ENCODE results near the gene ZNF518A. TPM values are rescaled to one million over a fixed set of nuclear protein-coding genes. Genes with fewer than 3 reads are reported as not detected.

ZNF518A gene
- total and polyA plus RNA-seq, 9 of the 15 experiments (the other 6 are each of a cell fraction or from before 2014, with no cell fraction given), result 6.3 to 30.0 (median 17.4) TPM

- TF ChIP-seq, protein P1, sequence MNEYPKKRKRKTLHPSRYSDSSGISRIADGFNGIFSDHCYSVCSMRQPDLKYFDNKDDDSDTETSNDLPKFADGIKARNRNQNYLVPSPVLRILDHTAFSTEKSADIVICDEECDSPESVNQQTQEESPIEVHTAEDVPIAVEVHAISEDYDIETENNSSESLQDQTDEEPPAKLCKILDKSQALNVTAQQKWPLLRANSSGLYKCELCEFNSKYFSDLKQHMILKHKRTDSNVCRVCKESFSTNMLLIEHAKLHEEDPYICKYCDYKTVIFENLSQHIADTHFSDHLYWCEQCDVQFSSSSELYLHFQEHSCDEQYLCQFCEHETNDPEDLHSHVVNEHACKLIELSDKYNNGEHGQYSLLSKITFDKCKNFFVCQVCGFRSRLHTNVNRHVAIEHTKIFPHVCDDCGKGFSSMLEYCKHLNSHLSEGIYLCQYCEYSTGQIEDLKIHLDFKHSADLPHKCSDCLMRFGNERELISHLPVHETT (CRISPR knock-in tag; conservative IDR thresholded peaks at IDR 0.05 in 1 of 2, IDR thresholded peaks at IDR 0.05 in 1 of 2), result no peak
- TF ChIP-seq CEBPB (tag; IDR thresholded peaks at IDR 0.05) (no peak), GATA2 (CRISPR knock-in tag; IDR thresholded peaks at IDR 0.05) (no peak), TEAD1 (CRISPR knock-in tag; IDR thresholded peaks at IDR 0.05) (no peak), CBX5 (IDR thresholded peaks at IDR 0.05; ENCODE audit: borderline replicate concordance, low read depth) (no peak)
Observed at GRCh38 chr10:96089116-96089515, 41.0 kb upstream of the ZNF518A start (continued).

DNA sequence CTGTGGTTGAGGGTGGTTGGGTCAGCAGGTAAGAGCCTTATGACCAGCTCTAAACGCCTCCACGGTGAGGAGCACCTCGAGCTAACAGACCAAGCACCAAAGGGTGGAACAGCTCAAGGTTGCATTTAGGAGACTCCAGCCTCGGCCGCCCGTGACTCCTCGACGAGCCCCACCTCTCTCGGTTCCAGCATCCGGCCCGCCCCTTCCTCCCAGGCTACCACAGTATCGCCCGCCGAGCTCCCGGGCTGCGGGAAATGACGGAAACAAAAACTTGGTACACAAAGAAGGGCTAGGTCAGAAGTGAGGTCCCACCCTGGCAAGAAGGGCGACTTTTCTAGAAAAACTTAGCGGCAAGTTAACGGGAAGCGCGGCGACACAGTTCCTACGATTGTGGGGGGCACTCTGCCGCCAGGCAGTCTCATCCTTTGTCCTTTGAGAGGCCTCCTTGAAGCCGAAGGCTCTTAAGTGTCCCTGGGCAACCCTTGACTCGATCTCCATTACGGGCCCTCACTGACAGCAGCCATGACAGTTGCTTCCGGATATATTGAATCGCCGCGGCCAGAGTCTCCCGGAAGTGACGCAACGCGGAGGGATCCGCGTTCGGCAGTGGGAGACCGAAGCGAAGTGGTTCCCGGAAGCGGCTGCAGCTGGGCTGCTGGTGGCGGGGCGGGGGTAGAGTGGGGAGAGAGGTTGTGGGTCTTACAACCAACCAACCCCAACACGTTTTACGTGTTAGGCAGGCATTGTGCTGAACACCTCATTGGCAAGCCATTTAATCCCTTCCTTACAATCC, 40.2 kb upstream of the ZNF518A start:
- H3K4me3 ChIP-seq, result peak overlapping the region; percentile 55
- 1% methylated on average over 27 of the region's 47 CpGs for WGBS (ENCODE audit: insufficient coverage, low coverage, missing lambda C conversion rate)
- peaks cover 0 to 21% of the 10 kb centered on the region in 2 experiments; a peak in 4 of 5 replicates for H3K4me1 ChIP-seq (replicated peaks in 1 of 2; ENCODE audit: control insufficient read depth in 2 of 2, insufficient read depth in 2 of 2, low read length in 2 of 2)
- TSS peak; percentile 59 for BruUV-seq (replicated peaks)
- H3K27ac ChIP-seq (ENCODE audit: extremely low read depth, low read depth, low read length), result peak overlapping the region; percentile 96
- no peaks in the 10 kb centered on the region; the same call in 1 of the 2 replicates for H3K9me3 ChIP-seq (replicated peaks; ENCODE audit: control insufficient read depth, insufficient read depth, low read depth, low read length)
- H2AFZ ChIP-seq (ENCODE audit: low read depth, low read length), result peak overlapping the region; percentile 85
- in situ Hi-C loops (cut with MboI) (no loop called here), intact Hi-C loops (cut with micrococcal nuclease) (loop anchor here (1.0 kb wide), 1 partner anchor 40 kb away; the partner anchor contains the start of gene ZNF518A)
- FAIRE-seq, result peak; percentile 93
- peak; percentile 84 to 96 (median 88) for DNase-seq (ENCODE audit: extremely low read depth in 1 of 4, low spot score in 3 of 4)
- H3K9ac ChIP-seq (ENCODE audit: insufficient read depth in 1 of 2, low read depth in 2 of 2, low read length in 2 of 2), result peak overlapping the region; percentile 93
- ATAC-seq, result peak; percentile 98
- ChIA-PET CTCF (ENCODE audit: low intra/inter-chr PET ratio) (interaction anchor here (0.6 kb wide), 1 partner anchor 39 kb away, joined by 3 read pairs; no protein-coding TSS in a partner anchor), POLR2A (interaction anchor here (0.6 to 2.5 kb wide), 22 partner anchors 8 to 139 kb away, joined by 3 to 41 read pairs (median 3); partner anchors contain the start of genes CCNJ and ZNF518A)
- H3K79me2 ChIP-seq (ENCODE audit: control insufficient read depth, insufficient read depth, low read length), result peaks cover 6% of the 10 kb centered on the region; the same call in 1 of the 3 replicates
- H3K4me2 ChIP-seq (ENCODE audit: insufficient read depth, low read length), result peak overlapping the region; percentile 88
- H3K9me1 ChIP-seq (ENCODE audit: control insufficient read depth, insufficient read depth, low read length), result no peaks in the 10 kb centered on the region
- H4K20me1 ChIP-seq (replicated peaks; ENCODE audit: control insufficient read depth, insufficient read depth, low read length), result no peaks in the 10 kb centered on the region
- peaks cover 4% of the 10 kb centered on the region; the same call in 1 of the 3 replicates for H3K36me3 ChIP-seq (ENCODE audit: control insufficient read depth, insufficient read depth, low read length)
- no peaks in the 10 kb centered on the region for H3K27me3 ChIP-seq (ENCODE audit: control insufficient read depth in 2 of 2, insufficient read depth in 2 of 2, low read length in 2 of 2)
- TF ChIP-seq ZNF354B (CRISPR knock-in tag; IDR thresholded peaks at IDR 0.05) (no peak), FOXJ2 (tag; IDR thresholded peaks at IDR 0.05) (no peak; the same call in 1 of the 2 replicates), GTF3C2 (IDR thresholded peaks at IDR 0.05; ENCODE audit: borderline replicate concordance, extremely low read depth, insufficient read length) (no peak), SNIP1 (IDR thresholded peaks at IDR 0.05; ENCODE audit: low read depth) (no peak), MEF2D (tag; conservative IDR thresholded peaks at IDR 0.05; ENCODE audit: low read depth) (no peak), NR2C2 (CRISPR knock-in tag; IDR thresholded peaks at IDR 0.05) (no peak), NR2C2 (tag; IDR thresholded peaks at IDR 0.05) (peak; percentile 88)
- TF ChIP-seq, protein P2, sequence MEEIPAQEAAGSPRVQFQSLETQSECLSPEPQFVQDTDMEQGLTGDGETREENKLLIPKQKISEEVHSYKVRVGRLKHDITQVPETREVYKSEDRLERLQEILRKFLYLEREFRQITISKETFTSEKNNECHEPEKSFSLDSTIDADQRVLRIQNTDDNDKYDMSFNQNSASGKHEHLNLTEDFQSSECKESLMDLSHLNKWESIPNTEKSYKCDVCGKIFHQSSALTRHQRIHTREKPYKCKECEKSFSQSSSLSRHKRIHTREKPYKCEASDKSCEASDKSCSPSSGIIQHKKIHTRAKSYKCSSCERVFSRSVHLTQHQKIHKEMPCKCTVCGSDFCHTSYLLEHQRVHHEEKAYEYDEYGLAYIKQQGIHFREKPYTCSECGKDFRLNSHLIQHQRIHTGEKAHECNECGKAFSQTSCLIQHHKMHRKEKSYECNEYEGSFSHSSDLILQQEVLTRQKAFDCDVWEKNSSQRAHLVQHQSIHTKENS (CRISPR knock-in tag; IDR thresholded peaks at IDR 0.05), result no peak
